LNCAP (cell line): ENCODE measurements around the gene CDH15.

ENCODE experiments used
- TF ChIP-seq, protein P1 (sequence below): fragments of 450-650 bp; IDR thresholded peaks from 2 replicates; pipeline ENCODE4 v1.5.1; 2017; ENCODE audit warnings: mild to moderate bottlenecking

The CDH15 gene

DNA sequence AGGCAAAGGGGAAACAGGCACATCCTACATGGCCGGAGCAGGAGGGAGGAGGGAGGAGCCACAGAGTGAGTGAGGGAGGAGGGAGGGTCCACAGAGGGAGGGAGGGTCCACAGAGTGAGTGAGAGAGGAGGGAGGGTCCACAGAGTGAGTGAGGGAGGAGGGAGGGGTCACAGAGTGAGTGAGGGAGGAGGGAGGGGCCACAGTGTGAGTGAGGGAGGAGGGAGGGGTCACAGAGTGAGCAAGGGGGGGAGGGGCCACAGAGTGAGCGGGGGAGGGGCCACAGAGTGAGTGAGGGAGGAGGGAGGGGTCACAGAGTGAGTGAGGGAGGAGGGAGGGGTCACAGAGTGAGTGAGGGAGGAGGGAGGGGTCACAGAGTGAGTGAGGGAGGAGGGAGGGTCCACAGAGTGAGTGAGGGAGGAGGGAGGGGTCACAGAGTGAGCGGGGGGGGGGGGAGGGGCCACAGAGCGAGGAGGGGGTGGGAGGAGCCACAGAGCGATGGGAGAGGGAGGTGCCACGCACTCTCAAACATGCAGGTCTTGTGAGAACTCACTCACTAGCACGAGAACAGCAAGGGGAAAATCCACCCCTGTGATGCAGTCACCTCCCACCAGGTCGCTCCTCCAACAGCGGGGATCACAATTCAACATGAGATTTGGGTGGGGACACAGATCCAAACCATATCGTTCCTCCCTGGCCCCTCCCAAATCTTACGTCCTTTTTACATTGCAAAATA lies 24.3 kb upstream of the CDH15 start:
- TF ChIP-seq, protein P1, sequence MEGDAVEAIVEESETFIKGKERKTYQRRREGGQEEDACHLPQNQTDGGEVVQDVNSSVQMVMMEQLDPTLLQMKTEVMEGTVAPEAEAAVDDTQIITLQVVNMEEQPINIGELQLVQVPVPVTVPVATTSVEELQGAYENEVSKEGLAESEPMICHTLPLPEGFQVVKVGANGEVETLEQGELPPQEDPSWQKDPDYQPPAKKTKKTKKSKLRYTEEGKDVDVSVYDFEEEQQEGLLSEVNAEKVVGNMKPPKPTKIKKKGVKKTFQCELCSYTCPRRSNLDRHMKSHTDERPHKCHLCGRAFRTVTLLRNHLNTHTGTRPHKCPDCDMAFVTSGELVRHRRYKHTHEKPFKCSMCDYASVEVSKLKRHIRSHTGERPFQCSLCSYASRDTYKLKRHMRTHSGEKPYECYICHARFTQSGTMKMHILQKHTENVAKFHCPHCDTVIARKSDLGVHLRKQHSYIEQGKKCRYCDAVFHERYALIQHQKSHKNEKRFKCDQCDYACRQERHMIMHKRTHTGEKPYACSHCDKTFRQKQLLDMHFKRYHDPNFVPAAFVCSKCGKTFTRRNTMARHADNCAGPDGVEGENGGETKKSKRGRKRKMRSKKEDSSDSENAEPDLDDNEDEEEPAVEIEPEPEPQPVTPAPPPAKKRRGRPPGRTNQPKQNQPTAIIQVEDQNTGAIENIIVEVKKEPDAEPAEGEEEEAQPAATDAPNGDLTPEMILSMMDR, result no peak

DNA sequence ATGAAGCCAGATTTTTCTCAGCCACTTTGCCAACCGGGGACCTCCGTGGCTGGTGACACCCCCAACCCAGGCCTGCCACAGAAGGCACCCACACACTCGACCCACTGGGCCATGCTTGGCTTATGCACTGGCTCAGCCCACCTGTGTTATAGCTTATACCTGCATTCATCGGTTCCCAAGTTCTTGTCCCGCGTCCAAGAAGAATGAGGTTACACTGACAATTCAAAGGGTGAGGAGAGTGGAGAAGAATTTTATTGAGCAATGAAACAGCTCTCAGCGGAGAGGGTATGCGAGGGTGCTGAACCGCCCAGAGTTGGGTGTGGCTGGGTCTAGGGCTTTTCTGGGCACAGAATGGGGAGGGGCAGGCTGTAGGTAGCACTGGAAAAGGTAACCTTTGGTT lies 22.2 kb upstream of the CDH15 start:
- TF ChIP-seq, protein P1, result no peak

DNA sequence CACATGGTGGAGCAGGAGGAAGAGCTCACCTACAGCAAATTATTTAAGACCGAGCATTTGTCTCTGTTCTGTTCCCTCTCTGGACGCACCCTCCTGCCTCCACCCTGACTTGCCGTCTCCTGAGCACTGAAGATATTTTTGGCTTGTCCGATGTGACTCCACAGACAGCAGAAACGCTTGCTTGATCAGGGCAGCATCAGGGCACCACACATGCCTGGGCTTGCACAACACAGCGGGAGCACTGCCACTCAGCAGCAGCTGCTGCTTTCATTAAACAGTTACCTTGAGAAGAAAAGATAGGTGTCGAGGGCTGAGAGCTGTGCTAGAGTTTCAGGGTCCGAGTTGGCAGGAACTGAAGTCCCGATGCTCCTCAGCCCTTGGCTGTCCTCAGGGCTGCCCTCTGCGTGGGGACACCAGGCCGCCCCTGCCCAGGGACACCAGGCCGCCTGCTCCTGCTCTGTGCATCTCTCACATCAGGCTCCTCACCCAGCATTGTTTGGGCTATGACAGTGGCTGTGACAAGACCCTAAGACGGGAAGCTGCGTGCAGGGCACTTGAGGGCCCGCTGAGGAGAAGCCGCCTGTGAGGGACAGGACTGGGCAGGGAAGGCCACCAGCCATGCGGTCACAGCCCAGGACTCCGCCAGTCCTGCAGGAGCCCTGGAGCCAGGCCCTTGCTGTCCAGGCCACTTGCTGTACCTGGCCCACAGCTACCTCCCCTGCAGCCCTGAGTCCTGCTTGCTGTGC lies 21.3 kb upstream of the CDH15 start:
- TF ChIP-seq, protein P1, result no peak

DNA sequence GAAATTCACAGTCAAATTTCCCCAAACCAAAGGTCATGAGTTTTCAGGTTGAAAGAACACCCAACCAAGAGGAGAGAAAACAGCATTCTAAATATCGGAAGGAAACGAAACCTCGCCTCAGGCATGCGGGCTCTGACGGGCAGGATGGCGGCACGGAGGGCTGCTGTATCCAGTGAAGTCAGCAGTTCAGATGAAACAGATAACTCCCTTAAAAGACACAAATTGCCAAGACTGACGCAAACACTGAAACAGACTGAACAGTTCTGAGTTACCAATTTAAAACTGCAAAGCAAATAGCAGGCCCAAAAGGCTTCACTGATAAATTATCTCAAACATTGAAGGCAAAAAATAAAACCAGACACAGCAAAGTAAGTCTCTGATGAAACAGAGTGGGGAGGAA lies 20.6 kb upstream of the CDH15 start:
- TF ChIP-seq, protein P1, result no peak

DNA sequence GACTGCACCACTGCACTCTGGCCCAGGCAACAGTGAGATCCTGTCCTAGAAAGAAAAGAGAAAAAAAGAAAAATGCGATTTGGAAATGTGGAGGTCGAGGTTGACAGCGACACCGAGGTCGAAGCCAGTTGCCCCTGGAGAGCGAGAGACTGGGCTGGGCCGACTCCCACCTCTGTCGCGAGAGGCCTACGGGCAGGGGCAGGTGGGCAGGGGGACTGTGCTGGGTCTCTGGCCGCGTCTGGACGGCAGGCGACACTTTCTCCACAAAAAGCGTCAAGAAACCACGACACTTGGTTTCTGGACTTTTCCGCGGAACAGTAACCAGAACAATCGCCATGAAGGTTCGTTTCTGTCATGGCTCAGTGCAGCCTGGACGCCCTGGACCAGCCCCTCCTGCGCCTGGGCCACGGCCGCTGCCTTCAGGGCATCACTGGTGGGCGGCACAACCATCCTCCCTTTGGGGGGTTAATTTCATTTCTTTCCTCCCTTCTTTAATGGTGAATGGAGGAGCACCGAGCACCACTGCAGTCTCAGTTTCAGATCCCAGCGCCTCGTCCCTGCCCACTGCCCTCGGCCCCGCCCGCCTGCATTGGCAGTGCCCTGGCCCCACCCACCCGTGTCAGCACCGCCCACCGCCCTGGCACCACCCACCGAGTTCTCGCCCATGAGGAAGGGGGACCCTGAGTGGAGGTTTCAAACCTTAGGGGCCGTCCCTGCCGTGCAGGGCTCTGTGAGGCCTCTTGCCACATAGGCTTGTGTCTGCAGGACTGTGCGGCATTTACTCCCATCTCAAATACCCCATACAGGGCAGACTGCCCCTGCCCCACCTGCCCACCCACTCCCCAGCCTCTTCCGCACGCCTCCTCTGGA lies 18.5 kb upstream of the CDH15 start:
- TF ChIP-seq, protein P1, result no peak

DNA sequence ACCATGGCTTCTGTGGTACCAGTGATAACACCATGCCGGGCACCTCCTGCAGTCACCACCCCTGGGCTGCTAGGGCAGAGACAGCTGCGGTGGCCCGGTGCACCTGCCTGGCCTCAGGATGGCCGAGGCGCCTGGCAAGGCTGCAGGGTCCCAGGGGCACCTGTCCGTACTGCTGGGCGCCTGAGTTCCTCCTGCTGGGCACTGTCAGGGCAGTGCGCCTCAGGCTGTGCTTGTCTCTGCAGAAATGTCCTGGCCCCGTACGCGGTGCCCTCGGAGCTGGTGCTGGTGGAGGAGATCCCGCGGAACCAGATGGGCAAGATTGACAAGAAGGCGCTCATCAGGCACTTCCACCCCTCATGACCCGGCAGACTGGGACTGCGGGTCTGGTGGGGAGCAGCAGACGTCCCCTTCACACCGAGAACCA lies 17.7 kb upstream of the CDH15 start:
- TF ChIP-seq, protein P1, result no peak

DNA sequence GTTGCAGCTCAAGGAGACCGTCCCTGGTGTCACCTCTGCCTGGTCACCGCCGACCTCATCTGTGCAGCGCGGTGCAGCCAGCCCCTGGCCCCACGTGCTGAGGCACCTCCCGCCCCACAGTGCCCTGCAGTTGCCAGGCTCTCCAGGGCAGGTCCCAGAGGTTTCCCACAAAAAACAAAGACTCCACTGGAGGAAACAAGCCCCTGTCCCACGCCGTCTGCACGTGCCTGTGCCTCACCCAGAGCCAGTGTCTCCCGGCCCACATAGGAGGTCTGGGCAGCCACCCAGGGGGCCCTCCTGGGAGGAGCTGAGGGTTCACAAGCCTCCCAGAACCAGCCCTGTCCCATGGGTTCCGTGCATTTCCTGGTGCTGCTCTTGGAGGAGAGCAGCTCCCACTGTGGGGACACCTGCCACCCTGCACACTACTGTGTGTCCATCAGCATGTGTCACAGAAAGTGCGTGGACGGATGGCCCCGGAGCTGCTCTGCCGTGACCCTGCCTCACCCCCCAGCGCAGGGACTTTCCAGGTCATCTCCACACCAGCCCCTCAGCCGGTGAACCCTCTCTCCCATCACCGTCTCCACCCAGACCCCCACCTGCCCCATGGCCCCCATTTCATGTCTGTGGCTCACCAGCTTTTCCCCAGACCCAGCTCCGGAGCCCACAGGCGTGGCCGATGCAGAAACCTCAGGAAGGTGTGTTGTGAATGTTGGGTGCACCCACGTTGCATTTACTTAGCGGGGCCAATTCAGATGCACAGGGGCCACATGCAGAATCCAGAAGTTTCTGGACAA lies 17.0 kb upstream of the CDH15 start:
- TF ChIP-seq, protein P1, result no peak
